ENCODE results near the gene LRMDA.

DNA sequence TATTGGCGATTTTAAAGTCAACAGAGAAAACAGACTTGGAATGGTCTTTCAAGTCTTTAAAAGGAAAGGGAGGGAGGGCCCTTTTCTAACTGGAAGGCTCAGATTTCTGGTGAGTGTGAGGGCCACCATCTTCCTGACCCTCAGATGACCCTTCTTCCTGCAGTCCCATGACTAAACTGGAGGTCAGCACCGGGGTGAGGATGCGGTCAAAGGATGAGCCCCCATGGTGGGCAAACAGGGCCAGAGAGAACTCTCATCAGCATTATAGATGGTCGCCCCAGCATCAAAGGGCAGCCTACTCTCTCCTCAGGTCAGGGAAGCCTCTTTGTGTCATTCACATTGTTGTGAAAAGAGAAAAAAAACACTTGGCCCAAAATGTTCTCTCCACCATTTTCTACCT lies 219.2 kb downstream of the LRMDA start:
- TF ChIP-seq, protein P1, sequence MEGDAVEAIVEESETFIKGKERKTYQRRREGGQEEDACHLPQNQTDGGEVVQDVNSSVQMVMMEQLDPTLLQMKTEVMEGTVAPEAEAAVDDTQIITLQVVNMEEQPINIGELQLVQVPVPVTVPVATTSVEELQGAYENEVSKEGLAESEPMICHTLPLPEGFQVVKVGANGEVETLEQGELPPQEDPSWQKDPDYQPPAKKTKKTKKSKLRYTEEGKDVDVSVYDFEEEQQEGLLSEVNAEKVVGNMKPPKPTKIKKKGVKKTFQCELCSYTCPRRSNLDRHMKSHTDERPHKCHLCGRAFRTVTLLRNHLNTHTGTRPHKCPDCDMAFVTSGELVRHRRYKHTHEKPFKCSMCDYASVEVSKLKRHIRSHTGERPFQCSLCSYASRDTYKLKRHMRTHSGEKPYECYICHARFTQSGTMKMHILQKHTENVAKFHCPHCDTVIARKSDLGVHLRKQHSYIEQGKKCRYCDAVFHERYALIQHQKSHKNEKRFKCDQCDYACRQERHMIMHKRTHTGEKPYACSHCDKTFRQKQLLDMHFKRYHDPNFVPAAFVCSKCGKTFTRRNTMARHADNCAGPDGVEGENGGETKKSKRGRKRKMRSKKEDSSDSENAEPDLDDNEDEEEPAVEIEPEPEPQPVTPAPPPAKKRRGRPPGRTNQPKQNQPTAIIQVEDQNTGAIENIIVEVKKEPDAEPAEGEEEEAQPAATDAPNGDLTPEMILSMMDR (IDR thresholded peaks at IDR 0.05): no peak
- TF ChIP-seq POLR2A (IDR thresholded peaks at IDR 0.05): no peak

Data from tibial nerve (tissue), 3 donors.